H9 (cell line): ENCODE data around the gene GBA2. TPM values are rescaled to one million over a fixed set of nuclear protein-coding genes. Genes with fewer than 3 reads are reported as not detected.
A peak's percentile ranks its signal among the peaks of the same experiment; 100 is the strongest.

Experiments used
- DNase-seq: peaks from one replicate; pipeline ENCODE4 v3.0.0-alpha.2; 2017
- H2AFZ ChIP-seq: one replicate; pipeline ENCODE4 v1.6.1; 2013; ENCODE audit warnings: mild to moderate bottlenecking, low read length, control low read depth, moderate library complexity
- H2AK5ac ChIP-seq: 2 replicates; pipeline ENCODE4 v1.6.1; 2013; ENCODE audit warnings: low read length, control low read depth, mixed read lengths; ENCODE audit not compliant: insufficient read length
- H2BK120ac ChIP-seq: one replicate; pipeline ENCODE4 v1.6.1; 2013; ENCODE audit warnings: low read depth, mild to moderate bottlenecking, low read length, control low read depth, inconsistent platforms; ENCODE audit not compliant: poor library complexity, severe bottlenecking
- H2BK12ac ChIP-seq: 2 replicates; pipeline ENCODE4 v1.6.1; 2013; ENCODE audit warnings: low read length, control low read depth, mixed read lengths, low read depth; ENCODE audit not compliant: insufficient read length
- H2BK15ac ChIP-seq: 2 replicates; pipeline ENCODE4 v1.6.1; 2013; ENCODE audit warnings: low read depth, low read length, control low read depth
- H2BK20ac ChIP-seq: one replicate; pipeline ENCODE4 v1.6.1; 2013; ENCODE audit warnings: low read depth, mild to moderate bottlenecking, low read length, control low read depth, inconsistent platforms; ENCODE audit not compliant: poor library complexity, severe bottlenecking
- H2BK5ac ChIP-seq: 2 replicates; pipeline ENCODE4 v1.6.1; 2013; ENCODE audit warnings: low read length, control low read depth, mixed read lengths; ENCODE audit not compliant: insufficient read length
- H3K14ac ChIP-seq: 2 replicates; pipeline ENCODE4 v1.6.1; 2013; ENCODE audit warnings: low read length, control low read depth; ENCODE audit not compliant: insufficient read depth
- H3K18ac ChIP-seq: 2 replicates; pipeline ENCODE4 v1.6.1; 2013; ENCODE audit warnings: low read depth, mild to moderate bottlenecking, mixed read lengths, low read length, control low read depth; ENCODE audit not compliant: insufficient read length
- H3K23ac ChIP-seq: 2 replicates; pipeline ENCODE4 v1.6.1; 2013; ENCODE audit warnings: low read length, control low read depth, mixed read lengths, low read depth; ENCODE audit not compliant: insufficient read length
- H3K23me2 ChIP-seq: 2 replicates; pipeline ENCODE4 v1.6.1; 2013; ENCODE audit warnings: low read depth, mild to moderate bottlenecking, mixed read lengths, low read length, control low read depth; ENCODE audit not compliant: insufficient read length, poor library complexity, severe bottlenecking
- H3K27ac ChIP-seq: 2 replicates; pipeline ENCODE4 v1.5.1; 2013; ENCODE audit warnings: low read length, control low read depth, mixed read lengths, low read depth; ENCODE audit not compliant: insufficient read length
- H3K27me3 ChIP-seq: 2 replicates; pipeline ENCODE4 v1.6.1; 2013; ENCODE audit warnings: low read length, control low read depth, inconsistent platforms; ENCODE audit not compliant: insufficient read depth
- H3K4ac ChIP-seq: 2 replicates; pipeline ENCODE4 v1.6.1; 2013; ENCODE audit warnings: low read depth, mild to moderate bottlenecking, control low read depth, inconsistent platforms, low read length, moderate library complexity
- H3K4me1 ChIP-seq: 2 replicates; pipeline ENCODE4 v1.6.1; 2013; ENCODE audit warnings: low read length, control low read depth, inconsistent platforms; ENCODE audit not compliant: insufficient read depth
- H3K4me2 ChIP-seq: 2 replicates; pipeline ENCODE4 v1.6.1; 2013; ENCODE audit warnings: low read length, control low read depth, mixed read lengths; ENCODE audit not compliant: insufficient read length, insufficient read depth
- H3K56ac ChIP-seq: 2 replicates; pipeline ENCODE4 v1.6.1; 2013; ENCODE audit warnings: low read depth, mild to moderate bottlenecking, mixed read lengths, low read length, control low read depth; ENCODE audit not compliant: insufficient read length
- H3K79me1 ChIP-seq: 2 replicates; pipeline ENCODE4 v1.6.1; 2013; ENCODE audit warnings: low read depth, mild to moderate bottlenecking, moderate library complexity, low read length, control low read depth, inconsistent platforms; ENCODE audit not compliant: insufficient read depth, poor library complexity, severe bottlenecking
- H3K79me2 ChIP-seq: 2 replicates; pipeline ENCODE4 v1.6.1; 2013; ENCODE audit warnings: low read length, control low read depth, inconsistent platforms; ENCODE audit not compliant: insufficient read depth
- H3K9ac ChIP-seq: 2 replicates; pipeline ENCODE4 v1.6.1; 2013; ENCODE audit warnings: low read length, control low read depth, mixed read lengths; ENCODE audit not compliant: insufficient read length; ENCODE audit errors: extremely low read depth
- H3K9me3 ChIP-seq: one replicate; pipeline ENCODE4 v1.6.1; 2013; ENCODE audit warnings: low read depth, low read length, inconsistent platforms; ENCODE audit not compliant: control insufficient read depth
- H3T11ph ChIP-seq: one replicate; pipeline ENCODE4 v1.6.1; 2013; ENCODE audit warnings: mild to moderate bottlenecking, low read length, control low read depth, inconsistent platforms
- H4K20me1 ChIP-seq: one replicate; pipeline ENCODE4 v1.6.1; 2013; ENCODE audit not compliant: control insufficient read depth, insufficient read length, insufficient read depth
- H4K5ac ChIP-seq: 2 replicates; pipeline ENCODE4 v1.6.1; 2013; ENCODE audit warnings: low read depth, mild to moderate bottlenecking, mixed read lengths, low read length, control low read depth; ENCODE audit not compliant: insufficient read length
- H4K8ac ChIP-seq: replicated peaks from 2 replicates; pipeline ENCODE4 v1.6.1; 2013; ENCODE audit warnings: low read length, control low read depth, mixed read lengths, low read depth; ENCODE audit not compliant: insufficient read length
- H4K91ac ChIP-seq: 2 replicates; pipeline ENCODE4 v1.6.1; 2013; ENCODE audit warnings: low read depth, mild to moderate bottlenecking, moderate library complexity, mixed read lengths, low read length, control low read depth; ENCODE audit not compliant: insufficient read length
- H3K27ac Mint-ChIP-seq, 3 experiments: 2 replicates in 2 of 3; 3 replicates in 1 of 3; pipeline ENCODE4 v1.8.0; 2020 to 2021; ENCODE audit warnings: mixed read lengths in 3 of 3, mild to moderate bottlenecking in 1 of 3, moderate library complexity in 1 of 3
- H3K27me3 Mint-ChIP-seq: 2 replicates; pipeline ENCODE4 v1.8.0; 2021; ENCODE audit warnings: low read depth, mild to moderate bottlenecking, moderate library complexity, mixed read lengths
- H3K36me3 Mint-ChIP-seq, 3 experiments: 2 replicates in 2 of 3; 3 replicates in 1 of 3; pipeline ENCODE4 v1.8.0; 2020 to 2021; ENCODE audit warnings: low read depth in 3 of 3, mixed read lengths in 3 of 3; ENCODE audit not compliant: insufficient read depth in 1 of 3
- H3K4me1 Mint-ChIP-seq, 2 experiments: 2 replicates each; pipeline ENCODE4 v1.8.0; 2020; ENCODE audit warnings: mixed read lengths in 2 of 2
- H3K4me3 Mint-ChIP-seq, 2 experiments: 2 replicates in 1 of 2; 3 replicates in 1 of 2; pipeline ENCODE4 v1.8.0; 2020 to 2021; ENCODE audit warnings: mild to moderate bottlenecking in 2 of 2, mixed read lengths in 2 of 2, moderate library complexity in 1 of 2
- H3K9me3 Mint-ChIP-seq, 2 experiments: 2 replicates in 1 of 2; 3 replicates in 1 of 2; pipeline ENCODE4 v1.8.0; 2020; ENCODE audit warnings: mild to moderate bottlenecking in 2 of 2, mixed read lengths in 2 of 2, moderate library complexity in 1 of 2
- WGBS: extraction: QIAGEN DNeasy Blood & Tissue Kit; methylation state at CpG from one replicate; pipeline ENCODE4 v1.1.7; 2013; ENCODE audit warnings: missing lambda C conversion rate, low lambda C conversion rate, mixed read lengths; ENCODE audit not compliant: insufficient read length; ENCODE audit errors: extremely low coverage; 5-methylcytosine and 5-hydroxymethylcytosine counted together
- total RNA-seq: library from RNA; stranded (reverse); gene quantifications from 2 replicates; pipeline ENCODE4 v1.2.1, GENCODE V29; 2021
- TF ChIP-seq, protein P1 (sequence below): fragments of 200-600 bp; sonication (generic); conservative IDR thresholded peaks from 3 replicates; pipeline ENCODE4 v1.8.0; 2021; ENCODE audit warnings: antibody characterized with exemption, mild to moderate bottlenecking

Gene GBA2
- total RNA-seq, 1 experiment from 2014 or later = 103 TPM

DNA sequence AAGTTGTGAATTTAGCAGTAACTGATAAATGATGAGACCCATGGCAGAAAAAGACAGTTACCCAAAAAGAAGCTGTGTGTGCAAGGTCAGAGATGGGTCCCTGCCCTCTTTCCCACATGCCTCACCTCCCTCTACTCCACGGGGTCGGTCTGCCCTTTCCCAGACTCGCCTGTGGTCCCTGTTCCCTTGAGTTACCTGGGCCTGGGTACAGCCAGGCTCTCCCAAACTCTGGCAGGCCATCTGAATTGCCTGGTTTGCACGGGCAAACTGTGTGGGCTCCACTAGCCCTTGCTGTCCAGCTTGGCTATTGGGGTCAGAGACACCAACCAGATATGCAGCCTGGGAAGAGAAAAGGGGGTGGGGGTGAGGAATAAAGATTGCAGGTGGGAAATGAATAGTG, 40.9 kb downstream of the GBA2 start:
- Histone ChIP-seq H4K91ac (no peak overlapping the region), H3K4me1 (no peaks in the 10 kb centered on the region), H3K4me2 (no peak overlapping the region), H2BK120ac (no peak overlapping the region), H2BK5ac (no peak overlapping the region), H3K9me3 (no peaks in the 10 kb centered on the region), H3K14ac (no peak overlapping the region), H2BK20ac (no peak overlapping the region), H3K4ac (no peak overlapping the region), H3K23me2 (no peaks in the 10 kb centered on the region), H3K56ac (no peak overlapping the region), H4K20me1 (no peaks in the 10 kb centered on the region), H3K27me3 (no peaks in the 10 kb centered on the region), H3K23ac (no peak overlapping the region), H3K79me1 (no peaks in the 10 kb centered on the region), H2BK15ac (no peak overlapping the region), H2AFZ (no peak overlapping the region), H4K5ac (no peak overlapping the region), H3K79me2 (no peaks in the 10 kb centered on the region), H3K9ac (no peak overlapping the region), H3K27ac (no peak overlapping the region), H2AK5ac (no peak overlapping the region), H2BK12ac (no peak overlapping the region), H4K8ac (no peak overlapping the region), H3T11ph (no peak overlapping the region), H3K18ac (no peak overlapping the region)
- no peaks in the 10 kb centered on the region for H3K9me3 Mint-ChIP-seq
- no CpG with 5 or more reads among the region's 4 CpGs for WGBS
- H3K27me3 Mint-ChIP-seq = no peaks in the 10 kb centered on the region
- peak overlapping the region in 1 of 3 experiments; percentile 73; a peak in 2 of 7 replicates for H3K27ac Mint-ChIP-seq
- no peaks in the 10 kb centered on the region for H3K4me1 Mint-ChIP-seq
- no peak for DNase-seq
- peaks cover 30 to 84% (median 58%) of the 10 kb centered on the region in 3 experiments for H3K36me3 Mint-ChIP-seq
- H3K4me3 Mint-ChIP-seq = no peak overlapping the region
- TF ChIP-seq, protein P1, sequence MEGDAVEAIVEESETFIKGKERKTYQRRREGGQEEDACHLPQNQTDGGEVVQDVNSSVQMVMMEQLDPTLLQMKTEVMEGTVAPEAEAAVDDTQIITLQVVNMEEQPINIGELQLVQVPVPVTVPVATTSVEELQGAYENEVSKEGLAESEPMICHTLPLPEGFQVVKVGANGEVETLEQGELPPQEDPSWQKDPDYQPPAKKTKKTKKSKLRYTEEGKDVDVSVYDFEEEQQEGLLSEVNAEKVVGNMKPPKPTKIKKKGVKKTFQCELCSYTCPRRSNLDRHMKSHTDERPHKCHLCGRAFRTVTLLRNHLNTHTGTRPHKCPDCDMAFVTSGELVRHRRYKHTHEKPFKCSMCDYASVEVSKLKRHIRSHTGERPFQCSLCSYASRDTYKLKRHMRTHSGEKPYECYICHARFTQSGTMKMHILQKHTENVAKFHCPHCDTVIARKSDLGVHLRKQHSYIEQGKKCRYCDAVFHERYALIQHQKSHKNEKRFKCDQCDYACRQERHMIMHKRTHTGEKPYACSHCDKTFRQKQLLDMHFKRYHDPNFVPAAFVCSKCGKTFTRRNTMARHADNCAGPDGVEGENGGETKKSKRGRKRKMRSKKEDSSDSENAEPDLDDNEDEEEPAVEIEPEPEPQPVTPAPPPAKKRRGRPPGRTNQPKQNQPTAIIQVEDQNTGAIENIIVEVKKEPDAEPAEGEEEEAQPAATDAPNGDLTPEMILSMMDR = no peak
